ENCODE measurements around the gene ENDOU.
A peak's percentile ranks its signal among the peaks of the same experiment; 100 is the strongest.

The ENDOU gene

DNA sequence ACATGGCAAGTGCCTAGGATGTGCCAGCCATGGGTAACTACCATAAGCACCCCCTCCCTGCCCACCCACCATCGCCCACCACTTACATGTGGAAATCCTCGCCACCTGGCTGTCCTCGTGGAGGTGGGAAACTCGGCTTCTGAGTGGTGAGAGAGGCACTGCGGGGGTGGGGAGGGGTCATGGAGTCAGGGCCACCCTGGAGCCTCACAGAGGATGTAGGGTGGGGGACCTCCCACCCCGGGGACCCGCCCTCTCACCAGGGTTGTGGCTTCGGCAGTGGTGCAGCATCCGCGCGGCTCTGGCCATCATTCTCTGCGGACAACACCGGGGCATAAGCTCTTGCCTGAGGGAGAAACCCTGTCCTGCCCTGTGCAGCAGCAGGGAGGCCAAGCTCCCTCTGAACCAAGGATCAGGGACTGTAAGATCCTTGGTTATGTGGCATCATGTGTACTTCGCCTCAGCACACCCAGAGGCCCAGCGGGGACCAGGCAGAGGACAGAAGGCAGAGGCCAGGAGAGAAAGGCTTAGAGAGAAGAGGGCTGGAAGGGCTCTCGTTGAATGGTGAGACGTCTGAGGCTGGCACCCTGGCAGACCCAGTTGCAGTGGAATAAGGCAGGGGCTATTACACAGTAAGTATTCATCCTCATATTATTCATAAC is 12.8 kb upstream of the ENDOU start:
- H3K4me3 ChIP-seq (replicated peaks; ENCODE audit: low read depth, low read length), result no peak overlapping the region
- TF ChIP-seq, protein P1, sequence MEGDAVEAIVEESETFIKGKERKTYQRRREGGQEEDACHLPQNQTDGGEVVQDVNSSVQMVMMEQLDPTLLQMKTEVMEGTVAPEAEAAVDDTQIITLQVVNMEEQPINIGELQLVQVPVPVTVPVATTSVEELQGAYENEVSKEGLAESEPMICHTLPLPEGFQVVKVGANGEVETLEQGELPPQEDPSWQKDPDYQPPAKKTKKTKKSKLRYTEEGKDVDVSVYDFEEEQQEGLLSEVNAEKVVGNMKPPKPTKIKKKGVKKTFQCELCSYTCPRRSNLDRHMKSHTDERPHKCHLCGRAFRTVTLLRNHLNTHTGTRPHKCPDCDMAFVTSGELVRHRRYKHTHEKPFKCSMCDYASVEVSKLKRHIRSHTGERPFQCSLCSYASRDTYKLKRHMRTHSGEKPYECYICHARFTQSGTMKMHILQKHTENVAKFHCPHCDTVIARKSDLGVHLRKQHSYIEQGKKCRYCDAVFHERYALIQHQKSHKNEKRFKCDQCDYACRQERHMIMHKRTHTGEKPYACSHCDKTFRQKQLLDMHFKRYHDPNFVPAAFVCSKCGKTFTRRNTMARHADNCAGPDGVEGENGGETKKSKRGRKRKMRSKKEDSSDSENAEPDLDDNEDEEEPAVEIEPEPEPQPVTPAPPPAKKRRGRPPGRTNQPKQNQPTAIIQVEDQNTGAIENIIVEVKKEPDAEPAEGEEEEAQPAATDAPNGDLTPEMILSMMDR (IDR thresholded peaks at IDR 0.05; ENCODE audit: low read depth, low read length, missing control alignments), result no peak
- DNase-seq (ENCODE audit: extremely low read depth, low read depth), result no peak

DNA sequence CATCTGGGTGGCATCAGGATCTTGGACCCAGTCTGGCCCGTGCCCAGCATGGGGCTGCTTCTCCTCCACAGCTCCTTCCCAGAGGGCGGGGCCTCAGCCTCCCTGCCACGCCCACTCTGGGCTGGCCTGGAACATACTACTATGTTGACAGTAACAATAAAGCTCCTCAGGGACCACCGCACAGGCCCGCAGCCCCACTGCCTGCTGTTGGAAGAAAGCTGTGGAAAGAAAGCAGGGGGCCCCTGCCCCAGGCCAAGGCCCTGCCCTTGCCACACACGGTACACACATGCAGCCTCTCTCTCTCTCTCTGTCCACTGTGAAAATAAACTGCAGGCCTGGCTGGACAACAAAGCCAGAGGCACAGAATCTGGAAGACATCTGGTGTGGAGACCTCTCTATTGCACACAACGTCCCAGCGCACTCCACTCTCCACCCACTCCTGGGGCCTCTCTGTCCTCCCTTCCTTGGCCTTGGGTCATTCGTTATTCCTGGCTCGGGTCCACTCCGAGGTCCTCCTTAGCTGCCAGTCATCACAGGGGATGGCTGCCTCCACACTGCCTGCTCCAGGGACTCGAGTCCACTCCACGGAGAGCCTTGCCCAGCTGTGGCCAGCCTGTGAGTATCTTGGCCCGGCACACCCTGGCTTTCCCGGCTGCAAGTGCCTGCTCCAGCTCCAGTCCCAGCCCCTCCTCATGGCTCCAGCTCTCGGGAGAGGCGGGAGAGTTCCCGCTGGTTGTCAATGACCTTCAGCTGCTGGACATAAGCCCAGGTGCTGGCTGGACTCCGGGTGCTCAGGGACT is 11.8 kb upstream of the ENDOU start:
- peak; percentile 66 for DNase-seq (ENCODE audit: extremely low read depth, low read depth)
- TF ChIP-seq, protein P1 (IDR thresholded peaks at IDR 0.05; ENCODE audit: low read depth, low read length, missing control alignments), result no peak
- no peak overlapping the region for H3K4me3 ChIP-seq (replicated peaks; ENCODE audit: low read depth, low read length)

DNA sequence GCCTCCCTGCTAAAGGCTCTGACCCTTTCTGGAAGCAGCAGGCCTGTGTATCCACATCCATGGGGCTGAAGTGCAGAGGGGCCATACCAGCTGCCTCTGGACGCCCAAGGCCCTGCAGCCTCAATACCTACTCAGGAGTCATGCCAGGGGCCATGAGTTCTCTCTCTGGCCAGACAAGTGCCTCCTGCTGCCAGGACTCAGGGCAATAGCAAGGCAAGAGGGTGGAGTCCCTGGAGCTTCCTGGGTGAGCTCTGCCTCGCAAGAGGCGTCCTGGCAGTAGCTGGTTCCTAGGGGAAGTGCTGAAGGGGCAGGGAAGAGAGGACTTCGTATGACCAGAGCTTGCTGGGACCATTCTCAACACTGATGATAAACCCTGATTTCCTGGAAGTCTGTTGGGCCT is 10.9 kb upstream of the ENDOU start:
- DNase-seq (ENCODE audit: extremely low read depth, low read depth), result no peak
- TF ChIP-seq, protein P1 (IDR thresholded peaks at IDR 0.05; ENCODE audit: low read depth, low read length, missing control alignments), result no peak
- H3K4me3 ChIP-seq (replicated peaks; ENCODE audit: low read depth, low read length), result no peak overlapping the region

DNA sequence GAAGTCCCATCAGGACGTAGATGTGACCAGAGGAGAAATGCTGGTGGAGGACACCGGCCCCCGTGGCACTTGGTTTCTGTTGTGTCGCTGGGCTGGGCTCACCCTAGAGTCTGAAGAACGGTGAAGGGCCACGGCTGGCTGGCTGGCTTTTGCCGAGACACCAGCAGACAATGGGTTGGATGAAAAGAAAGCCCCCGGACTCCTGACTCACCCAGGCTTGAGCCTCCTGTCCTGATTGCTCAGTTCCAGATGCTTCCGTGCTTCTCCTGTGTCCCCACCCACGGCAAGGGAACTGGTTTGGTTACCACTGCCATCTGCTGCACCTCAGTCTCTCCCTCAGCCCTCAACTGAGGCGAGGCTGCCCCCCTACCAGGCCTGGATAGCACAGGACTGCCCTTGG is 10.4 kb upstream of the ENDOU start:
- TF ChIP-seq, protein P1 (IDR thresholded peaks at IDR 0.05; ENCODE audit: low read depth, low read length, missing control alignments), result no peak
- no peak overlapping the region for H3K4me3 ChIP-seq (replicated peaks; ENCODE audit: low read depth, low read length)
- DNase-seq (ENCODE audit: extremely low read depth, low read depth), result no peak

DNA sequence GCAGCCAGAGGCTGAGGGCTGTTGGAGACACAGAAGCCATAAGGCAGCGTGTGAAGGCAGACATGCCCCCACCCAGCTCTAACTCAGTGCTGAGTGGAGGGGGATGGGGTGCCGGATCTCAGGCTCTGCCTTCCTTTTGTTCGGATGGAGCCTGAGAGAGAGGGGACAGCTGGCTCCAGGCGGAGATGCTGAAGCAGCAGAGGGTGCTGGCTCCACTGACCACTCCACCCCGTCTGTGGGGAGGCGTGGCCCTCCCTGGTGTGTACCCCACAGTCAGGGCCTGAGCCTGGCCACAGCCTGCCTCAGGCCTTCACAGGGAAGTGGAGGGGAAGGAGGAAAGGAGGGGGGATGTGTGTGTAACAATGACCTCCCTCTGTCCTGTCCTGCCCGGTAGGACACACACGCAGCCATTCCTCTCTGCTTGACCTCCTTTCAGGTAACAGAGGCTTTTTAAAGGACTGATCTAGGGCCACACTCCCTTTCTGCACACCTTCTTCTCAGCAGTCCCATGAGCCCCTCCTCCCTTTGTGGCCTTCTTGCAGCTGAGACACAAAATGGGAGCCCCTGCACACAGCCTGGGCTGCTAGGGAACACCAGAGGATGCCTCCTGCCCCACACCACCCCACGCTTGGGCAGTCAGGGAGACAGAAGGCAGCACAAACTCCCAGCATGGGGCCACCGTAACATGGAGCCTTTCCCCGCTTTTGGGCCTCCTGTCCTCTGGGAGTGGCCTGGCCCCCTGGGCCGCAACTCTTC is 9.6 kb upstream of the ENDOU start:
- H3K4me3 ChIP-seq (replicated peaks; ENCODE audit: low read depth, low read length), result no peak overlapping the region
- TF ChIP-seq, protein P1 (IDR thresholded peaks at IDR 0.05; ENCODE audit: low read depth, low read length, missing control alignments), result no peak
- DNase-seq (ENCODE audit: extremely low read depth, low read depth), result no peak

DNA sequence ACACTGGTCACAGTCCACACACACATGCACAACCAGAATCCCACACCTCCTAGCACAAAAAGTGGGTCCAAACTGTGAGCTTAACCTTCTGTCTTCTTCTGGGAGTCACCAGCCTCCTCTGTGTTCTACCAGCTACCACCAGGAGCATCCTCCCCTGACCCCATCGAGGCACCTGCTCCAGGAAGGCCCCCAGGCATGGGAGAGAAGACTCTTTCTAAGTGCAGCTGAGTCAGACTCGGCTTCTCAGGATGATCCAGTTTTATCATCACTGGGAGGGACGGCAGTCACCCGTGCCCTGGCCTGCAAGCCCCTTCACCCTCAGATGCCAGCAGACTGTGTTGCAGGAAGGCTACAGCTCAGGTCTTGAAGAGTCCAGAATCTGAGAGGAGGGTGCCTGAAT is 7.9 kb upstream of the ENDOU start:
- TF ChIP-seq, protein P1 (IDR thresholded peaks at IDR 0.05; ENCODE audit: low read depth, low read length, missing control alignments), result no peak

More for the DNA sequence above, 7.9 kb upstream of the ENDOU start:
- no peak overlapping the region for H3K4me3 ChIP-seq (replicated peaks; ENCODE audit: low read depth, low read length)
- no peak for DNase-seq (ENCODE audit: extremely low read depth, low read depth)
